PFSK-1 (cell line): ENCODE data around the gene DTL.

ENCODE experiments used
- FOXP2 ChIP-seq: optimal IDR thresholded peaks from 2 replicates; pipeline ENCODE3; 2011; ENCODE audit warnings: borderline replicate concordance, control low read depth, inconsistent platforms; ENCODE audit not compliant: insufficient read depth; ENCODE audit errors: extremely low read length, extremely low read depth
- POLR2AphosphoS5 ChIP-seq: IDR thresholded peaks from 2 replicates; pipeline ENCODE4 v1.6.1; 2012; ENCODE audit warnings: low read depth, mild to moderate bottlenecking, control low read depth, low read length, moderate library complexity
- SIN3A ChIP-seq: IDR thresholded peaks from 2 replicates; pipeline ENCODE4 v1.6.1; 2012; ENCODE audit warnings: mild to moderate bottlenecking, low read length, moderate library complexity, borderline replicate concordance; ENCODE audit not compliant: insufficient read depth
- TAF1 ChIP-seq: IDR thresholded peaks from 2 replicates; pipeline ENCODE4 v1.6.1; 2012; ENCODE audit warnings: low read length, control low read depth, borderline replicate concordance; ENCODE audit not compliant: insufficient read depth
- TF ChIP-seq, protein P1 (sequence below), 2 experiments: IDR thresholded peaks; 2 replicates each; pipeline versions ENCODE4 v1.6.1 to v1.8.0; 2011 to 2012; ENCODE audit warnings: low read depth in 2 of 2, low read length in 2 of 2, control low read depth in 1 of 2, inconsistent platforms in 1 of 2, mild to moderate bottlenecking in 1 of 2, moderate library complexity in 1 of 2; ENCODE audit not compliant: insufficient read depth in 1 of 2

Gene DTL

GRCh38 chr1:212034516-212035122 lies 929 bp upstream of the DTL start:
- TF ChIP-seq SIN3A (no peak), FOXP2 (no peak), POLR2AphosphoS5 (no peak), TAF1 (no peak)
- TF ChIP-seq, protein P1, sequence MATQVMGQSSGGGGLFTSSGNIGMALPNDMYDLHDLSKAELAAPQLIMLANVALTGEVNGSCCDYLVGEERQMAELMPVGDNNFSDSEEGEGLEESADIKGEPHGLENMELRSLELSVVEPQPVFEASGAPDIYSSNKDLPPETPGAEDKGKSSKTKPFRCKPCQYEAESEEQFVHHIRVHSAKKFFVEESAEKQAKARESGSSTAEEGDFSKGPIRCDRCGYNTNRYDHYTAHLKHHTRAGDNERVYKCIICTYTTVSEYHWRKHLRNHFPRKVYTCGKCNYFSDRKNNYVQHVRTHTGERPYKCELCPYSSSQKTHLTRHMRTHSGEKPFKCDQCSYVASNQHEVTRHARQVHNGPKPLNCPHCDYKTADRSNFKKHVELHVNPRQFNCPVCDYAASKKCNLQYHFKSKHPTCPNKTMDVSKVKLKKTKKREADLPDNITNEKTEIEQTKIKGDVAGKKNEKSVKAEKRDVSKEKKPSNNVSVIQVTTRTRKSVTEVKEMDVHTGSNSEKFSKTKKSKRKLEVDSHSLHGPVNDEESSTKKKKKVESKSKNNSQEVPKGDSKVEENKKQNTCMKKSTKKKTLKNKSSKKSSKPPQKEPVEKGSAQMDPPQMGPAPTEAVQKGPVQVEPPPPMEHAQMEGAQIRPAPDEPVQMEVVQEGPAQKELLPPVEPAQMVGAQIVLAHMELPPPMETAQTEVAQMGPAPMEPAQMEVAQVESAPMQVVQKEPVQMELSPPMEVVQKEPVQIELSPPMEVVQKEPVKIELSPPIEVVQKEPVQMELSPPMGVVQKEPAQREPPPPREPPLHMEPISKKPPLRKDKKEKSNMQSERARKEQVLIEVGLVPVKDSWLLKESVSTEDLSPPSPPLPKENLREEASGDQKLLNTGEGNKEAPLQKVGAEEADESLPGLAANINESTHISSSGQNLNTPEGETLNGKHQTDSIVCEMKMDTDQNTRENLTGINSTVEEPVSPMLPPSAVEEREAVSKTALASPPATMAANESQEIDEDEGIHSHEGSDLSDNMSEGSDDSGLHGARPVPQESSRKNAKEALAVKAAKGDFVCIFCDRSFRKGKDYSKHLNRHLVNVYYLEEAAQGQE (IDR thresholded peaks at IDR 0.05; ENCODE audit: insufficient read depth in 1 of 2, low read depth in 2 of 2, low read length in 2 of 2) = no peak

DNA sequence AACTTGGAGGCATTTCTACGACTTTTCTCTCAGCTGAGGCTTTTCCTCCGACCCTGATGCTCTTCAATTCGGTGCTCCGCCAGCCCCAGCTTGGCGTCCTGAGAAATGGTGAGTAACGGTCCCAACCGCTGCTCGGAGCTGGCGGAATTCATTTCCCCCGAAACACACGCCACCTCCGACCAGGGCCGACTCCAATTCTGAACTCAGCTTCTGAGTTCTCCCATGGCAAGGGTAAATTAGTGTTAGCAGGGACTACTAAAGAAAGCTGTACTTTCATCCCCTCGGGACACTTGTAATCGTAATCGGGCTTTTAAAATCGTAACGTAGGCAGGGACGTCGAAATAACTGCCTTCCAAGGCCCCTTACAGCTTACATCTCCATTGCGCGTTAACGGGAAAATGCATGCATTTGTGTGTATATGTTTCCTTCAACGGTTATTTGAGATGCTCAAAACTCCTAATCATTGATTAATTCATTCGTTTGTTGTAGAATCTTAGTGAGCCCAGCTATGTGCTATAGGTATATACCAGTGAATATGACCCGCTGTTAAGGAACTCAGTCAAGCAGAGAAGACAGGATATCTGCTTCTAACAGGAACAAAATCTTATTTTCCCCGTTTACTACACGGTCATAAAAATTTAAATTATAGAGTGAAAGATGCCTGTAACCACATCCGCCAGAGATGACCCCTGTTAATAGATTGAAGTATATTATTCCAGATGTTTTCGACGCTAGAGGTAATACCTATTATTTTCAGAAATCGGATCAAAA lies 472 bp downstream of the DTL start:
- TF ChIP-seq, protein P1 (IDR thresholded peaks at IDR 0.05; ENCODE audit: insufficient read depth in 1 of 2, low read depth in 2 of 2, low read length in 2 of 2) = no peak
- no peak for TF ChIP-seq SIN3A
- no peak for TF ChIP-seq TAF1
- no peak for TF ChIP-seq POLR2AphosphoS5
- no peak for TF ChIP-seq FOXP2

DNA sequence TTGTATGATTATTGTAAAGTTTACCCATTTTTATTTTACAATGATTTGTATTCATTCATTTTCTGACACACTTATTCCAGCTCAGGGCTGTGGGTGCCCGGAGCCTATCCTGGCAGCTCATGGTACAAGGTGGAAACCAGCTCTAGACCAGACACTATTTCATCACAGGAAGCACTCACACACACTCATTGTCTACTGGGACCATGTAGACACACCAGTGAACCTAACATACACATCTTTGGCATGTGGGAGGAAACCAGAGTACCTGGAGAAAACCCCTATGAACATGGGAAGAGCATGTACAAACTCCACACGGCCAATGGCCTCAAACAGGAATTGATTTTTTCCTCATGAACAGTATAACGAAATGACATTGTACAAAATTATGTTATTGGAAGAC lies 2.4 kb downstream of the DTL start:
- TF ChIP-seq, protein P1 (IDR thresholded peaks at IDR 0.05; ENCODE audit: insufficient read depth in 1 of 2, low read depth in 2 of 2, low read length in 2 of 2) = no peak

GRCh38 chr1:212039622-212040021 lies 4.1 kb downstream of the DTL start:
- TF ChIP-seq, protein P1 (IDR thresholded peaks at IDR 0.05; ENCODE audit: insufficient read depth in 1 of 2, low read depth in 2 of 2, low read length in 2 of 2) = no peak
- TF ChIP-seq SIN3A = no peak
- no peak for TF ChIP-seq POLR2AphosphoS5
- no peak for TF ChIP-seq TAF1
- TF ChIP-seq FOXP2 = no peak
